Measurements from ENCODE around the gene RGS6.

RGS6 gene

GRCh38 chr14:72217135-72217534, 284.9 kb downstream of the RGS6 start:
- DNase-seq (ENCODE audit: insufficient read length), result no peak
- TF ChIP-seq TAF1 (IDR thresholded peaks at IDR 0.05; ENCODE audit: borderline replicate concordance, low read depth, low read length) (no peak), POLR2AphosphoS5 (IDR thresholded peaks at IDR 0.05; ENCODE audit: low read depth, low read length) (no peak), POLR2A (IDR thresholded peaks at IDR 0.05; ENCODE audit: low read depth, low read length) (no peak)
- FAIRE-seq, result no peak

- TF ChIP-seq POLR2A (IDR thresholded peaks at IDR 0.05; ENCODE audit: low read depth, low read length) (no peak), TAF1 (IDR thresholded peaks at IDR 0.05; ENCODE audit: borderline replicate concordance, low read depth, low read length) (no peak), POLR2AphosphoS5 (IDR thresholded peaks at IDR 0.05; ENCODE audit: low read depth, low read length) (no peak)
- FAIRE-seq, result peak; percentile 9
- no peak for DNase-seq (ENCODE audit: insufficient read length)
Measured at GRCh38 chr14:72222046-72222445, 289.8 kb downstream of the RGS6 start.

GRCh38 chr14:72236629-72237028, 304.4 kb downstream of the RGS6 start:
- TF ChIP-seq TAF1 (IDR thresholded peaks at IDR 0.05; ENCODE audit: borderline replicate concordance, low read depth, low read length) (no peak), POLR2A (IDR thresholded peaks at IDR 0.05; ENCODE audit: low read depth, low read length) (no peak), POLR2AphosphoS5 (IDR thresholded peaks at IDR 0.05; ENCODE audit: low read depth, low read length) (no peak)
- DNase-seq (ENCODE audit: insufficient read length), result no peak
- FAIRE-seq, result no peak

- no peak for DNase-seq (ENCODE audit: insufficient read length)
- peak; percentile 60 for FAIRE-seq
- no peak for TF ChIP-seq TAF1 (IDR thresholded peaks at IDR 0.05; ENCODE audit: borderline replicate concordance, low read depth, low read length)
- TF ChIP-seq POLR2A (IDR thresholded peaks at IDR 0.05; ENCODE audit: low read depth, low read length), result no peak
- TF ChIP-seq POLR2AphosphoS5 (IDR thresholded peaks at IDR 0.05; ENCODE audit: low read depth, low read length), result no peak
Measured at GRCh38 chr14:72237722-72238666, 305.8 kb downstream of the RGS6 start.

GRCh38 chr14:72243309-72244293, 311.4 kb downstream of the RGS6 start:
- FAIRE-seq (no peak), DNase-seq (ENCODE audit: insufficient read length) (no peak)
- no peak for TF ChIP-seq TAF1 (IDR thresholded peaks at IDR 0.05; ENCODE audit: borderline replicate concordance, low read depth, low read length)
- TF ChIP-seq POLR2AphosphoS5 (IDR thresholded peaks at IDR 0.05; ENCODE audit: low read depth, low read length), result no peak
- TF ChIP-seq POLR2A (IDR thresholded peaks at IDR 0.05; ENCODE audit: low read depth, low read length), result no peak

- DNase-seq (ENCODE audit: insufficient read length) (no peak), FAIRE-seq (no peak)
- no peak for TF ChIP-seq POLR2A (IDR thresholded peaks at IDR 0.05; ENCODE audit: low read depth, low read length)
- TF ChIP-seq POLR2AphosphoS5 (IDR thresholded peaks at IDR 0.05; ENCODE audit: low read depth, low read length), result no peak
- TF ChIP-seq TAF1 (IDR thresholded peaks at IDR 0.05; ENCODE audit: borderline replicate concordance, low read depth, low read length), result no peak
Measured at GRCh38 chr14:72247896-72248465, 315.8 kb downstream of the RGS6 start.

- no peak for TF ChIP-seq TAF1 (IDR thresholded peaks at IDR 0.05; ENCODE audit: borderline replicate concordance, low read depth, low read length)
- no peak for TF ChIP-seq POLR2A (IDR thresholded peaks at IDR 0.05; ENCODE audit: low read depth, low read length)
- no peak for TF ChIP-seq POLR2AphosphoS5 (IDR thresholded peaks at IDR 0.05; ENCODE audit: low read depth, low read length)
- DNase-seq (ENCODE audit: insufficient read length), result no peak
- no peak for FAIRE-seq
Measured at GRCh38 chr14:72253503-72253902, 321.3 kb downstream of the RGS6 start.

- FAIRE-seq (peak; percentile 24), DNase-seq (ENCODE audit: insufficient read length) (no peak)
- TF ChIP-seq POLR2AphosphoS5 (IDR thresholded peaks at IDR 0.05; ENCODE audit: low read depth, low read length) (no peak), TAF1 (IDR thresholded peaks at IDR 0.05; ENCODE audit: borderline replicate concordance, low read depth, low read length) (no peak), POLR2A (IDR thresholded peaks at IDR 0.05; ENCODE audit: low read depth, low read length) (no peak)
Measured at GRCh38 chr14:72254202-72254936, 322.1 kb downstream of the RGS6 start.

- TF ChIP-seq TAF1 (IDR thresholded peaks at IDR 0.05; ENCODE audit: borderline replicate concordance, low read depth, low read length), result no peak
- TF ChIP-seq POLR2AphosphoS5 (IDR thresholded peaks at IDR 0.05; ENCODE audit: low read depth, low read length), result no peak
- no peak for TF ChIP-seq POLR2A (IDR thresholded peaks at IDR 0.05; ENCODE audit: low read depth, low read length)
Measured at GRCh38 chr14:72254937-72255472, 322.8 kb downstream of the RGS6 start.

GRCh38 chr14:72256055-72256454, 323.8 kb downstream of the RGS6 start:
- no peak for TF ChIP-seq TAF1 (IDR thresholded peaks at IDR 0.05; ENCODE audit: borderline replicate concordance, low read depth, low read length)
- TF ChIP-seq POLR2A (IDR thresholded peaks at IDR 0.05; ENCODE audit: low read depth, low read length), result no peak
- DNase-seq (ENCODE audit: insufficient read length) (no peak), FAIRE-seq (no peak)

More at GRCh38 chr14:72254937-72255472, 322.8 kb downstream of the RGS6 start:
- DNase-seq (ENCODE audit: insufficient read length), result no peak
- FAIRE-seq, result no peak

Data from GM12892 (cell line).